ENCODE measurements around the gene RANGRF.
A peak's percentile ranks its signal among the peaks of the same experiment; 100 is the strongest.
"Not testable (repeated sequence)": the region's sequence is repeated elsewhere in the genome, so short reads cannot be mapped to it uniquely, and the experiment has no call there.

The RANGRF gene

DNA sequence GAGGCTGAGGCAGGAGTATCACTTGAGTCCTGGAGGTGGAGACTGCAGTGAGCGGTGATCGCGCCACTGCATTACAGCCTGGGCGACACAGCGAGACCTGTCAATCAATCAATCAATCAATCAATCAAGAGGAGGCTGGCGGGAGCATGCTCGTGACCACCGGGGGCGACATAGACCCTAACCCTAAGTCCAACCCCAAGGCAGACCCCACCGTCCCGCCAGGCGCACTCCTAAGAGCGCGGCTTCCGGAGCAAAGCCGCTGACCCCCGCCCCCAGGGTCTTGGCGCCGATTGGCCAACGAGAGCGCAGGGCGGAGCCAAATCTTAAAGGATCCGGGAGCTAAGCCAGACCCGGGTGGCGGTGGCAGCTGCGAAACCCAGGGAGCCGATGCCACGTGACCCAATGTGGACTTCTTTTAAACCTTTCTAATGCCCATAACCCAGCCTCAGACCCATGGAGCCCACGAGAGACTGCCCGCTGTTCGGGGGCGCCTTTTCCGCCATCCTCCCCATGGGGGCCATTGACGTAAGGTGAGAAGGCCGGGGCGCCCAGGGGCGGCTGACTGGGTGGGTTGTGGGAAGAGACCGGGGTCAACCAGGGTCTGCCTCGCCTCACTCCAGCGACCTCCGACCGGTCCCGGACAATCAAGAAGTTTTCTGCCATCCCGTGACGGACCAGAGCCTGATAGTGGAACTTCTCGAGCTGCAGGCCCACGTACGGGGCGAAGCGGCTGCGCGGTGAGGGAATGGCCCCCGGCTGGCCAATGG is at the start of gene RANGRF:
Gene RANGRF, plus strand, starts transcription at position 335 of the 767 bp plus-strand sequence. Its CDS starts 119 bp downstream, at position 454.
- ChIA-PET CTCF (interaction anchor here (1.0 to 2.2 kb wide), 4 partner anchors 12 to 149 kb away, joined by 3 to 8 read pairs (median 4); no protein-coding TSS in a partner anchor), POLR2A (interaction anchor here (0.6 to 1.0 kb wide), 4 partner anchors 67 to 150 kb away, joined by 3 read pairs; no protein-coding TSS in a partner anchor)
- DNase-seq (ENCODE audit: extremely low spot score): peak; percentile 94
- TF ChIP-seq, protein P1, sequence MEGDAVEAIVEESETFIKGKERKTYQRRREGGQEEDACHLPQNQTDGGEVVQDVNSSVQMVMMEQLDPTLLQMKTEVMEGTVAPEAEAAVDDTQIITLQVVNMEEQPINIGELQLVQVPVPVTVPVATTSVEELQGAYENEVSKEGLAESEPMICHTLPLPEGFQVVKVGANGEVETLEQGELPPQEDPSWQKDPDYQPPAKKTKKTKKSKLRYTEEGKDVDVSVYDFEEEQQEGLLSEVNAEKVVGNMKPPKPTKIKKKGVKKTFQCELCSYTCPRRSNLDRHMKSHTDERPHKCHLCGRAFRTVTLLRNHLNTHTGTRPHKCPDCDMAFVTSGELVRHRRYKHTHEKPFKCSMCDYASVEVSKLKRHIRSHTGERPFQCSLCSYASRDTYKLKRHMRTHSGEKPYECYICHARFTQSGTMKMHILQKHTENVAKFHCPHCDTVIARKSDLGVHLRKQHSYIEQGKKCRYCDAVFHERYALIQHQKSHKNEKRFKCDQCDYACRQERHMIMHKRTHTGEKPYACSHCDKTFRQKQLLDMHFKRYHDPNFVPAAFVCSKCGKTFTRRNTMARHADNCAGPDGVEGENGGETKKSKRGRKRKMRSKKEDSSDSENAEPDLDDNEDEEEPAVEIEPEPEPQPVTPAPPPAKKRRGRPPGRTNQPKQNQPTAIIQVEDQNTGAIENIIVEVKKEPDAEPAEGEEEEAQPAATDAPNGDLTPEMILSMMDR (IDR thresholded peaks at IDR 0.05; ENCODE audit: control extremely low read depth, extremely low read depth, low read depth, missing control alignments): no peak

DNA sequence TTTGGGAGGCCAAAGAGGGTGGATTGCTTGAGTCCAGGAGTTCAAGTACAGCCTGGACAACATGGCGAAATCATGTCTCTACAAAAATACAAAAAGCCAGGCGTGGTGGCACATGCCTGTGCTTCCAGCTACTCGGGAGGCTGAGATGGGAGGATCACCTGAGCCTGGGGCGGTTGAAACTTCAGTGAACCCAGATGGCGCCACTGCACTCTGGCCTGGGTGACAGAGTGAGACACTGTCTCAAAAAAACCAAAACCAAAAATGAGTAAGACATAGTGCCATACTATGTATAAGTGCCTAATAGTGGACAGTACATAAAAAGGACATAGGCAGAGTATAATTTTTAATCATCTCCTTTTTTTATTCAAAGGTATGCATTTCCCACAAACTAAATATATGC is 44.6 kb upstream of the RANGRF start:
- CTCF ChIA-PET: interaction anchor here (1.2 to 2.7 kb wide), 4 partner anchors 10 to 106 kb away, joined by 3 to 15 read pairs (median 3); partner anchors contain the start of gene AURKB

DNA sequence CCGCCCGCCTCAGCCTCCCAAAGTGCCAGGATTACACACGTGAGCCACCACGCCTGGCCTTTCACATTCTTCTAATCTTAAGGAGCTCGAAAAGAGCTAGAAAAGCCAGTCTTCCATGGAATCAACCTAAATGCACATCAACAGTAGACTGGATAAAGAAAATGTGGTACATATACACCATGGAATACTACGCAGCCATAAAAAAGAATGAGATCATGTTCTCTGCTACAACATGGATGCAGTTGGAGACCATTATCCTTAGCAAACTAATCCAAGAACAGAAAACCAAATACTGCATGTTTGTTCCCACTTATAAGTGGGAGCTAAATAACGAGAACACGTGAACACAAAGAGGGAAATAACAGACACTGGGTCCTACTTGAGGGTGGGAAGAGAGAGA is 43.7 kb upstream of the RANGRF start:
- TF ChIP-seq, protein P1 (IDR thresholded peaks at IDR 0.05; ENCODE audit: control extremely low read depth, extremely low read depth, low read depth, missing control alignments): no peak
- no peak for DNase-seq (ENCODE audit: extremely low spot score)
- POLR2A ChIA-PET: no interaction called here
- CTCF ChIA-PET: interaction anchor here (0.7 to 3.6 kb wide), 5 partner anchors 11 to 171 kb away, joined by 3 to 16 read pairs (median 3); partner anchors contain the start of gene AURKB

More for the DNA sequence above, 44.6 kb upstream of the RANGRF start:
- TF ChIP-seq, protein P1 (IDR thresholded peaks at IDR 0.05; ENCODE audit: control extremely low read depth, extremely low read depth, low read depth, missing control alignments): no peak
- DNase-seq (ENCODE audit: extremely low spot score): no peak
- POLR2A ChIA-PET: no interaction called here

DNA sequence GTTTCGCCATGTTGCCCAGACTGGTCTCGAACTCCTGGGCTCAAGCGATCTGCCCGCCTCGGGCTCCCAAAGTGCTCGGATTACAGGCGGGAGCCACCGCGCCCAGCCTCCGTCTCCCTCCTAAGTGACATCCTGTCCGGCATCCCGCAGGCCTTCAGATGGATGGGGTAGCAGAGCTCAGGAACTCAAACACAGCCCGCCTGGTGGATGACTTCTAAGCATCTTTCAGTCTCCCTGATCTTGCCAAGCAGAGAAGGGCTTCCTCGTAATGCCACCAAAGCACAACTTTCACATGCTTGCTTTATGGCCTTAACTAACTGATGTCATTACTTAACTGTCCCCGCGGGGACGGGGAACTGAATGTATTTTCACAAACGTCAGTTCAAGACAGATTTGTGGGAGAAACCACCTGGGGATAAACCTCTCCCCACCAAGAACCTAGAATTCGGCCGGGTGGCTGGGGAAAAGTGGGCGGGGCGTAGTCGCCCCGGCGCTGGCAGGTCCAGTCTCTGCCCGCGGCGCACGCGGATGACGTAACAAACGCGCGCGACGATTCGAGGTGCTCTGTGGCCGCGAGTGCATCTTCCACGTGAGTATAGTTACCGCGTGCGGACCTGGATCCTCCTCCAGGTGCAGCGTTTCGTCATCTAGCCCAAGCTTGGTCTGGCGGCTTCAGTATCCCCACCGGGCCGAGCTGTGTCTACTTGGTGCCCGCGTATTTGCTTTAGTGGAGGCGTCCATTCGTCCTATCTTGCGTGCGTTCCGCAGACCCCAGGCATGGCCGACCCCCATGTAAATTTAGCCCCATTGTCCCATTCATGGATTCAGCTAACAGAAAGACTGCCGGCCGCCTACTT is 39.5 kb upstream of the RANGRF start, which contains the start of gene PFAS:
Gene PFAS, plus strand, starts transcription at position 539 of the 857 bp plus-strand sequence. CDS start 4,649 bp downstream, outside the sequence.
- ChIA-PET CTCF (interaction anchor here (0.8 to 2.3 kb wide), 4 partner anchors 11 to 125 kb away, joined by 3 to 8 read pairs (median 4); partner anchors contain the start of genes HES7 and SLC25A35), POLR2A (interaction anchor here (0.6 to 2.1 kb wide), 6 partner anchors 15 to 657 kb away, joined by 3 to 12 read pairs (median 4); partner anchors contain the start of gene BORCS6)
- DNase-seq (ENCODE audit: extremely low spot score): peak; percentile 94
- TF ChIP-seq, protein P1 (IDR thresholded peaks at IDR 0.05; ENCODE audit: control extremely low read depth, extremely low read depth, low read depth, missing control alignments): no peak

- no peak for DNase-seq (ENCODE audit: extremely low spot score)
- POLR2A ChIA-PET: no interaction called here
Observed at GRCh38 chr17:8249621-8250500, 38.6 kb upstream of the RANGRF start.

GRCh38 chr17:8251411-8251810 is 37.1 kb upstream of the RANGRF start:
- ChIA-PET CTCF (interaction anchor here (1.4 to 1.8 kb wide), 3 partner anchors 9 to 132 kb away, joined by 3 to 4 read pairs (median 4); no protein-coding TSS in a partner anchor), POLR2A (interaction anchor here (0.7 kb wide), 1 partner anchor 42 kb away, joined by 8 read pairs; no protein-coding TSS in a partner anchor)
- DNase-seq (ENCODE audit: extremely low spot score): not testable (repeated sequence)

More at GRCh38 chr17:8249621-8250500, 38.6 kb upstream of the RANGRF start:
- CTCF ChIA-PET: interaction anchor here (0.8 to 1.9 kb wide), 3 partner anchors 10 to 126 kb away, joined by 3 to 5 read pairs (median 3); partner anchors contain the start of gene HES7
- TF ChIP-seq, protein P1 (IDR thresholded peaks at IDR 0.05; ENCODE audit: control extremely low read depth, extremely low read depth, low read depth, missing control alignments): no peak
